Left hindlimb (tissue), 1 donor: ENCODE data around the gene TFCP2L1.

Source experiments
- DNase-seq: peaks from one replicate; pipeline ENCODE4 v3.0.0-alpha.2; 2018

The TFCP2L1 gene

GRCh38 chr2:121167411-121167810 lies 117.6 kb downstream of the TFCP2L1 start:
- DNase-seq: no peak
